Measurements from ENCODE around the gene PARP11.

PARP11 gene

DNA sequence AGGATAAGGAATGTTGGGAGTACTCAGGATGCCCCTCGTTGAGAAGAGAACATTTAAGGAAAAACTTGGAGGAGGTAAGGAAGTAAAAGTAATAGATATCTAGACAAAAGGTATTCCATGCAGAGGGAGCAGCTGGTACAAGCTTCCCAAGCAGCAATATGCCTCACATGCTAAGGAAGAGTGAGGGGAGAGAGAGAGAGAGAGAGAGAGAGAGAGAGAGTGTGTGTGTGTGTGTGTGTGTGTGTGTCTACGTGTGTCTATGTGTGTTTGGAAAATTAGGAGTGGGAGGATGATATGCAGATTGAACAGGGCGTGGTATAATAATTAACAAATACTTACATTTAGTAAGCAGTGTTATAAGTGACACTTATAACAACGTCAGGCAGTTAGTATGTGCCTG, 9.2 kb upstream of the PARP11 start:
- Histone ChIP-seq H3K79me2 (ENCODE audit: insufficient read depth, low read length) (no peaks in the 10 kb centered on the region), H3K9ac (ENCODE audit: low read length) (no peak overlapping the region), H3K27me3 (ENCODE audit: low read length) (no peaks in the 10 kb centered on the region), H3K27ac (ENCODE audit: low read depth, low read length) (no peak overlapping the region), H3F3A (ENCODE audit: insufficient read depth) (no peaks in the 10 kb centered on the region), H3K36me3 (ENCODE audit: low read length) (no peaks in the 10 kb centered on the region), H3K4me3 (ENCODE audit: insufficient read depth, low read length, poor library complexity, severe bottlenecking) (no peak overlapping the region), H3K4me2 (ENCODE audit: low read depth, low read length, poor library complexity, severe bottlenecking) (no peak overlapping the region), H2AFZ (ENCODE audit: low read depth, low read length, severe bottlenecking) (no peak overlapping the region), H4K20me1 (ENCODE audit: low read depth, low read length) (no peaks in the 10 kb centered on the region), H3K9me3 (ENCODE audit: insufficient read depth, low read length) (no peaks in the 10 kb centered on the region), H3K9me2 (replicated peaks; ENCODE audit: insufficient read depth, low read length) (no peaks in the 10 kb centered on the region)
- TF ChIP-seq EZH2phosphoT487 (conservative IDR thresholded peaks at IDR 0.05; ENCODE audit: low read length), result no peak
- TF ChIP-seq, protein P1, sequence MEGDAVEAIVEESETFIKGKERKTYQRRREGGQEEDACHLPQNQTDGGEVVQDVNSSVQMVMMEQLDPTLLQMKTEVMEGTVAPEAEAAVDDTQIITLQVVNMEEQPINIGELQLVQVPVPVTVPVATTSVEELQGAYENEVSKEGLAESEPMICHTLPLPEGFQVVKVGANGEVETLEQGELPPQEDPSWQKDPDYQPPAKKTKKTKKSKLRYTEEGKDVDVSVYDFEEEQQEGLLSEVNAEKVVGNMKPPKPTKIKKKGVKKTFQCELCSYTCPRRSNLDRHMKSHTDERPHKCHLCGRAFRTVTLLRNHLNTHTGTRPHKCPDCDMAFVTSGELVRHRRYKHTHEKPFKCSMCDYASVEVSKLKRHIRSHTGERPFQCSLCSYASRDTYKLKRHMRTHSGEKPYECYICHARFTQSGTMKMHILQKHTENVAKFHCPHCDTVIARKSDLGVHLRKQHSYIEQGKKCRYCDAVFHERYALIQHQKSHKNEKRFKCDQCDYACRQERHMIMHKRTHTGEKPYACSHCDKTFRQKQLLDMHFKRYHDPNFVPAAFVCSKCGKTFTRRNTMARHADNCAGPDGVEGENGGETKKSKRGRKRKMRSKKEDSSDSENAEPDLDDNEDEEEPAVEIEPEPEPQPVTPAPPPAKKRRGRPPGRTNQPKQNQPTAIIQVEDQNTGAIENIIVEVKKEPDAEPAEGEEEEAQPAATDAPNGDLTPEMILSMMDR (IDR thresholded peaks at IDR 0.05; ENCODE audit: insufficient read depth, low read length, poor library complexity, severe bottlenecking), result no peak

DNA sequence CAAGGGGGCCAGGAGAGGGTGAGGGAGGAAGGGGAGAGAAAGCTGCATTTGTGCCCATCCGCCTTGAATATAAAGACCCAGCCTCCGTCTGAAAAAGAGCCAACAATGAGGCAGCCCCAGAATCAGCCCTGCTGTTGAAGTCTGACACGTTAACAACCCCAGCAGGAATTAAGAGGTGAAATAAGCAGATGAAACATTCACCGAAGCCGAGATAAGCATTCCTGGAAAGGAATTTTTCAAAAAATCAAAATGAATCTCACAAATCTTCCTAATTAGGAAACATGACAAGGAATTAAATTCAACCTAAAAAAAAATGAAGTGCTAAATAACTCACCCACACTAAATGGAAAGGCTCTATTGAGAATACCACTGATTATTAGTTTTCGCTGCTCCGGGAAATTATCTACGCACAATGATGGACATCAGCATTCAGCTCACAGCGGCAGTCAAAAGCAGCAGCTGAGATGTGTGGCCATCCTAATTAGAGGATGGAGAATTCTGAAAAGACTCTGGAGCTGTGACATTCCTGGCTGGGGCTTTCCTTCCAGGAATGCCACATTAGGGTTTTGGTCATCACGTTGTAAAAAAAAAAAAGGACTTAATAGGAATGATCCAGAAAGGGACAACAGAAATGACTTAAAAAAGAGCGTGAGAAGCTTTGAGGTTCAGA, 8.2 kb upstream of the PARP11 start:
- Histone ChIP-seq H3K79me2 (ENCODE audit: insufficient read depth, low read length) (no peaks in the 10 kb centered on the region), H3K27ac (ENCODE audit: low read depth, low read length) (no peak overlapping the region), H3K36me3 (ENCODE audit: low read length) (no peaks in the 10 kb centered on the region), H3K4me3 (ENCODE audit: insufficient read depth, low read length, poor library complexity, severe bottlenecking) (no peak overlapping the region), H3K9me3 (ENCODE audit: insufficient read depth, low read length) (no peaks in the 10 kb centered on the region), H3K27me3 (ENCODE audit: low read length) (no peaks in the 10 kb centered on the region), H3K9ac (ENCODE audit: low read length) (no peak overlapping the region), H3F3A (ENCODE audit: insufficient read depth) (no peaks in the 10 kb centered on the region), H3K4me2 (ENCODE audit: low read depth, low read length, poor library complexity, severe bottlenecking) (no peak overlapping the region), H4K20me1 (ENCODE audit: low read depth, low read length) (no peaks in the 10 kb centered on the region), H2AFZ (ENCODE audit: low read depth, low read length, severe bottlenecking) (no peak overlapping the region), H3K9me2 (replicated peaks; ENCODE audit: insufficient read depth, low read length) (no peaks in the 10 kb centered on the region)
- TF ChIP-seq, protein P1 (IDR thresholded peaks at IDR 0.05; ENCODE audit: insufficient read depth, low read length, poor library complexity, severe bottlenecking), result no peak
- no peak for TF ChIP-seq EZH2phosphoT487 (conservative IDR thresholded peaks at IDR 0.05; ENCODE audit: low read length)

DNA sequence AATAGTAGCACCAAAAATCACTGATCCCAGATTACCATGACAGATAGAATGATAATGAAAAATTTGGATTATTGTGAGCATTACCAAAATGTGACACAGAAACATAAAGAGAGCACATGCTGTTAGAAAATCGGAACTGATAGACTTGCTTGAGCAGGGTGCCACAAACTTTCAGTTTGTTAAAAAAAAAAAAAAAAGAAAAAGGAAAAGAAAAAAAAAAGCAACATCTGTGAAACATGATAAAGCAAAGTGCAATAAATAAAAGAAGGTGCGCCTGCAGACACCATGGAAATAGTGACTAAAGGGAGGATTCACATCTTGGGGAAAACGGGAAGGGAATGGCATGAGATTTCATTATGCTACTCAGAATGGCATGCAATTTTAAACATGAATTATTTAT, 6.6 kb upstream of the PARP11 start:
- Histone ChIP-seq H3K9me3 (ENCODE audit: insufficient read depth, low read length) (no peaks in the 10 kb centered on the region), H3K79me2 (ENCODE audit: insufficient read depth, low read length) (no peaks in the 10 kb centered on the region), H3K36me3 (ENCODE audit: low read length) (no peaks in the 10 kb centered on the region), H3K4me2 (ENCODE audit: low read depth, low read length, poor library complexity, severe bottlenecking) (no peak overlapping the region), H3K9me2 (replicated peaks; ENCODE audit: insufficient read depth, low read length) (no peaks in the 10 kb centered on the region), H4K20me1 (ENCODE audit: low read depth, low read length) (no peaks in the 10 kb centered on the region), H3K4me3 (ENCODE audit: insufficient read depth, low read length, poor library complexity, severe bottlenecking) (no peak overlapping the region), H2AFZ (ENCODE audit: low read depth, low read length, severe bottlenecking) (no peak overlapping the region), H3K27ac (ENCODE audit: low read depth, low read length) (no peak overlapping the region), H3K27me3 (ENCODE audit: low read length) (no peaks in the 10 kb centered on the region), H3F3A (ENCODE audit: insufficient read depth) (no peaks in the 10 kb centered on the region; the same call in 1 of the 2 replicates), H3K9ac (ENCODE audit: low read length) (no peak overlapping the region)
- TF ChIP-seq, protein P1 (IDR thresholded peaks at IDR 0.05; ENCODE audit: insufficient read depth, low read length, poor library complexity, severe bottlenecking), result no peak
- TF ChIP-seq EZH2phosphoT487 (conservative IDR thresholded peaks at IDR 0.05; ENCODE audit: low read length), result no peak
